Breast epithelium (tissue), 4 donors: ENCODE data around the gene ATP9B. TPM values are rescaled to one million over a fixed set of nuclear protein-coding genes. Genes with fewer than 3 reads are reported as not detected.

Source experiments
- DNase-seq, 2 donors: peaks; one replicate each; pipeline ENCODE4 v3.0.0-alpha.2; 2019; ENCODE audit warnings: low spot score in 2 of 2
- H3K27ac ChIP-seq, 2 donors: fragments of 200-600 bp; sonication (generic) in 1 of 2; one replicate each; pipeline ENCODE4 v1.5.1; 2016 to 2019; ENCODE audit warnings: mild to moderate bottlenecking in 1 of 2
- H3K27me3 ChIP-seq, 2 donors: fragments of 200-600 bp; sonication (generic) in 1 of 2; one replicate each; pipeline versions ENCODE4 v1.5.1 to v1.6.0; 2017 to 2019; ENCODE audit warnings: control low read depth in 1 of 2, mild to moderate bottlenecking in 1 of 2
- H3K36me3 ChIP-seq: fragments of 200-600 bp; one replicate; pipeline ENCODE4 v1.5.1; 2019
- H3K4me1 ChIP-seq, 2 donors: fragments of 200-600 bp; sonication (generic); one replicate each; pipeline ENCODE4 v1.5.1; 2016 to 2019; ENCODE audit warnings: control low read depth in 1 of 2
- H3K4me3 ChIP-seq, 3 donors: fragments of 200-600 bp; sonication (generic); 1 replicate in 2 of 3; 2 replicates in 1 of 3; pipeline ENCODE4 v1.5.1; 2016 to 2019; ENCODE audit warnings: mild to moderate bottlenecking in 3 of 3, moderate library complexity in 2 of 3
- H3K9me3 ChIP-seq, 2 donors: fragments of 200-600 bp; sonication (generic) in 1 of 2; one replicate each; pipeline ENCODE4 v1.5.1; 2016 to 2019; ENCODE audit warnings: control low read depth in 1 of 2
- POLR2A ChIP-seq: fragments of 450-650 bp; IDR thresholded peaks from one replicate; pipeline ENCODE4 v1.6.1; 2016; ENCODE audit warnings: antibody characterized with exemption, mild to moderate bottlenecking, moderate library complexity
- POLR2AphosphoS5 ChIP-seq, 3 donors: sonication (generic); formaldehyde crosslinking; IDR thresholded peaks; one replicate each; pipeline ENCODE4 v1.6.1; 2017; ENCODE audit warnings: antibody characterized with exemption in 3 of 3
- intact Hi-C: fragments of 100-400 bp; cut with DNase I; formaldehyde crosslinking; loops from one replicate; pipeline ENCODE4 v1.15.1; 2023; ENCODE audit warnings: low total_unique reads
- total RNA-seq, 3 donors: library from RNA; depleted of rRNA; stranded (reverse); fragments of >200 nt; gene quantifications; one replicate each; pipeline ENCODE4 v1.1.0, GENCODE V29; 2016
- TF ChIP-seq, protein P1 (sequence below), 3 donors: fragments of 450-650 bp; IDR thresholded peaks; one replicate each; pipeline ENCODE4 v1.5.1; 2016 to 2017; ENCODE audit warnings: antibody characterized with exemption in 3 of 3, mild to moderate bottlenecking in 3 of 3, moderate library complexity in 3 of 3

The ATP9B gene
- total RNA-seq, 3 donors from 2014 or later: 42.1 to 55.9 (median 54.4) TPM

- Histone ChIP-seq H3K27ac (no peak overlapping the region), H3K27me3 (no peaks in the 10 kb centered on the region), H3K36me3 (peaks cover 2% of the 10 kb centered on the region), H3K9me3 (no peaks in the 10 kb centered on the region), H3K4me1 (no peaks in the 10 kb centered on the region), H3K4me3 (no peak overlapping the region)
- TF ChIP-seq, protein P1, sequence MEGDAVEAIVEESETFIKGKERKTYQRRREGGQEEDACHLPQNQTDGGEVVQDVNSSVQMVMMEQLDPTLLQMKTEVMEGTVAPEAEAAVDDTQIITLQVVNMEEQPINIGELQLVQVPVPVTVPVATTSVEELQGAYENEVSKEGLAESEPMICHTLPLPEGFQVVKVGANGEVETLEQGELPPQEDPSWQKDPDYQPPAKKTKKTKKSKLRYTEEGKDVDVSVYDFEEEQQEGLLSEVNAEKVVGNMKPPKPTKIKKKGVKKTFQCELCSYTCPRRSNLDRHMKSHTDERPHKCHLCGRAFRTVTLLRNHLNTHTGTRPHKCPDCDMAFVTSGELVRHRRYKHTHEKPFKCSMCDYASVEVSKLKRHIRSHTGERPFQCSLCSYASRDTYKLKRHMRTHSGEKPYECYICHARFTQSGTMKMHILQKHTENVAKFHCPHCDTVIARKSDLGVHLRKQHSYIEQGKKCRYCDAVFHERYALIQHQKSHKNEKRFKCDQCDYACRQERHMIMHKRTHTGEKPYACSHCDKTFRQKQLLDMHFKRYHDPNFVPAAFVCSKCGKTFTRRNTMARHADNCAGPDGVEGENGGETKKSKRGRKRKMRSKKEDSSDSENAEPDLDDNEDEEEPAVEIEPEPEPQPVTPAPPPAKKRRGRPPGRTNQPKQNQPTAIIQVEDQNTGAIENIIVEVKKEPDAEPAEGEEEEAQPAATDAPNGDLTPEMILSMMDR (IDR thresholded peaks at IDR 0.05): no peak
- TF ChIP-seq POLR2AphosphoS5 (IDR thresholded peaks at IDR 0.05): no peak
- no peak for TF ChIP-seq POLR2A
- intact Hi-C loops: no loop called here
- no peak for DNase-seq
Measured at GRCh38 chr18:79354350-79354749, 285.2 kb downstream of the ATP9B start.

DNA sequence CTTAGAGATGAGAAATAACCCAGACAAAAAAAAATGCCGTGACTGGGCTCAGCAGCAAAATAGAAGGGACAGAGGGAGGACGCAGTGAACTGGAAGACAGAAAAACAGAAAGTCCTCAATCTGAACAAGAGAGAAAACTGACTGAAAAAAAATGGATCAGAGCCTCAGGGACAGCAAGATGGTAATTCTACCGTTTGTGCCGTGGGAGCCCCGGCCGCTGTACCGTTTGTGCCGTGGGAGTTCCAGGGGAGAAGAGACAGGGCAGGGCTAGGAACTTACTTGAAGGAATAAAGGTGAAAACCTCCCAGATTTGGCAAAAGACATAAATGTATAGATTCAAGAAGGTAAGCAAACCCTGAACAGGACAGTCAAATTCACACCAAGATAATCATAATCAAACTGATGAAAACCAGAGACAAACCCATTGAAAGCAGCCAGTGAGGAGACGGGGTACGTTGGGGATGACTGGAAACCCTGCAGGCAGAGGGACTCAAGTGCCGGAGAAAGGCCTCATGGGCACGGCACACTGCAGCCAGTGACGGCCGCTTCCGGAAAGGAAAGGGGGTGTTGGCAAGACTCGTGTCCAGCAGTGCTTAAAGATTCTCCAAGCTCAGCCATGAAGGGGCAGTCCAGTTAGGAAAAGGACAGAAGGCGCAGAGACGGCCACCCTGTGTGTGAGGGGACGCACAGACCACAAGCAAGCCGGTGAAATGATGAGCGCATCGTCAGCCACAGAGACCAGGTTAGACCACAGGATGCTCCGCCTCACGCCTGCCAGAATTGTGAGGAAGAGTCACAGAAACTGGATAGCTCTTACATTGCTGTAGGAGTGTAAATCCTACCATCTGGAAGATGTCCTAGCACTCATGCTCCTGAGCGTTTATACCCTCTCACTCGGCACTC, 286.5 kb downstream of the ATP9B start:
- no peaks in the 10 kb centered on the region for H3K9me3 ChIP-seq
- no peaks in the 10 kb centered on the region for H3K4me1 ChIP-seq
- TF ChIP-seq POLR2A: no peak
- TF ChIP-seq, protein P1 (IDR thresholded peaks at IDR 0.05): no peak
- no peak for TF ChIP-seq POLR2AphosphoS5 (IDR thresholded peaks at IDR 0.05)
- no peak overlapping the region for H3K27ac ChIP-seq
- peaks cover 9% of the 10 kb centered on the region for H3K36me3 ChIP-seq
- H3K4me3 ChIP-seq: no peak overlapping the region
- DNase-seq: no peak
- intact Hi-C loops: no loop called here
- no peaks in the 10 kb centered on the region for H3K27me3 ChIP-seq

DNA sequence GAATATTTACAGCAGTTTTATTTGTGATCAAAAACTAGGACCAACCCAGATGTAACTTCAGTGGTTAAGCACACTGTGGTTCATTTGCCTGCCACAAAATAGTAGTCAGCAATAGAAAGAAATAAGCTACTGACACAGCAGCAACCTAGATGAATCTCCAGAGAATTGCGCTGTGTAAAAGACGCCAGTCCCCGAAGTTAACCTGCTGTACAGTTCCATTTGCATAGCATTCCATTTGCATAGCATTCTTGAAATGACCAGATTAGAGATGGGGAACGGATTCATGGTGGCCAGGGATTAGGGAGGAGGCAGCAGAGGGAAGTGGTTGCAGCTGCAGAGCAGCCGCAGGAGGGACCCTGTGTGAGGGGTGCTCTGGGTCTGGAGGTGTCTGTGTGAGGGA, 287.2 kb downstream of the ATP9B start:
- intact Hi-C loops: no loop called here
- H3K36me3 ChIP-seq: peaks cover 9% of the 10 kb centered on the region
- no peaks in the 10 kb centered on the region for H3K27me3 ChIP-seq
- TF ChIP-seq, protein P1 (IDR thresholded peaks at IDR 0.05): no peak
- TF ChIP-seq POLR2AphosphoS5 (IDR thresholded peaks at IDR 0.05): no peak
- TF ChIP-seq POLR2A: no peak
- no peak overlapping the region for H3K27ac ChIP-seq
- DNase-seq: no peak
- no peaks in the 10 kb centered on the region for H3K9me3 ChIP-seq
- H3K4me3 ChIP-seq: no peak overlapping the region
- no peaks in the 10 kb centered on the region for H3K4me1 ChIP-seq

DNA sequence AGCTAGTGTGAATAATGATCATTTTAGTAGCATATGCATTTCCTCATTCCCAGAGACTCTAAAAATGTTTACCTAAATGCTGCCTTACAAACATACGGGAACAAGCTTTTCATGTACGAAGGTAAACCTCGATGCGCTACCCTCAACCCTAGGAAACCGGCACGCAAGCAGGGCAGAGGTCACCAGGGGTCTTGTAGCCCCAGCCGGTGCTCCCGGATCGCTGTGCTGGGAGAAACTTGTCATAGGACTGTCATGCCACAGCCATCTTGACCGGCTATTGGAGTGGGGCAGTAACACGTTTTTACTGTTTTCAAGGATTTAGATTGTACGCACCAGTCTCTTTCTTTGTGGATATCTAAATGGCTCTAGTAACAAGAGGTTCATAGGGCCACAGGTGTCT, 291.7 kb downstream of the ATP9B start:
- Histone ChIP-seq H3K9me3 (no peaks in the 10 kb centered on the region), H3K4me3 (no peak overlapping the region), H3K4me1 (no peaks in the 10 kb centered on the region), H3K27ac (no peak overlapping the region), H3K27me3 (no peaks in the 10 kb centered on the region), H3K36me3 (peaks cover 9% of the 10 kb centered on the region)
- intact Hi-C loops: no loop called here
- DNase-seq: no peak
- TF ChIP-seq POLR2AphosphoS5 (IDR thresholded peaks at IDR 0.05): no peak
- TF ChIP-seq, protein P1 (IDR thresholded peaks at IDR 0.05): no peak
- no peak for TF ChIP-seq POLR2A

- no peaks in the 10 kb centered on the region for H3K9me3 ChIP-seq
- H3K27me3 ChIP-seq: no peaks in the 10 kb centered on the region
- DNase-seq: no peak
- intact Hi-C loops: no loop called here
- H3K27ac ChIP-seq: no peak overlapping the region
- no peak overlapping the region for H3K4me3 ChIP-seq
- no peaks in the 10 kb centered on the region for H3K4me1 ChIP-seq
- H3K36me3 ChIP-seq: peaks cover 9% of the 10 kb centered on the region
- TF ChIP-seq, protein P1 (IDR thresholded peaks at IDR 0.05): no peak
- TF ChIP-seq POLR2A: no peak
- no peak for TF ChIP-seq POLR2AphosphoS5 (IDR thresholded peaks at IDR 0.05)
Measured at GRCh38 chr18:79361766-79362522, 292.8 kb downstream of the ATP9B start.
